RWPE1 (cell line): ENCODE measurements around the gene FTCD.

Source experiments
- CTCF ChIA-PET: fragments of 350-600 bp; sonication (Branson Sonifier 250); formaldehyde crosslinking; extraction: SDS; loops from one replicate; lab custom pipeline; 2021; lab: Yijun Ruan, JAX
- POLR2A ChIA-PET: fragments of 400-600 bp; formaldehyde crosslinking; extraction: SDS; loops from one replicate; lab custom pipeline; 2020; ENCODE audit warnings: antibody characterized with exemption; ENCODE audit not compliant: low non-redundant PET; lab: Yijun Ruan, JAX
- DNase-seq: peaks from one replicate; pipeline ENCODE4 v3.0.0; 2012; ENCODE audit warnings: low spot score
- H3K27ac ChIP-seq: fragments of 450-650 bp; 2 replicates; pipeline ENCODE4 v1.5.1; 2017
- TF ChIP-seq, protein P1 (sequence below): fragments of 450-650 bp; conservative IDR thresholded peaks from 2 replicates; pipeline ENCODE4 v1.5.1; 2017; ENCODE audit warnings: low read depth, mild to moderate bottlenecking

FTCD gene

GRCh38 chr21:46156378-46156645, 933 bp upstream of the FTCD start:
- POLR2A ChIA-PET, result no interaction called here
- H3K27ac ChIP-seq, result no peak overlapping the region
- TF ChIP-seq, protein P1, sequence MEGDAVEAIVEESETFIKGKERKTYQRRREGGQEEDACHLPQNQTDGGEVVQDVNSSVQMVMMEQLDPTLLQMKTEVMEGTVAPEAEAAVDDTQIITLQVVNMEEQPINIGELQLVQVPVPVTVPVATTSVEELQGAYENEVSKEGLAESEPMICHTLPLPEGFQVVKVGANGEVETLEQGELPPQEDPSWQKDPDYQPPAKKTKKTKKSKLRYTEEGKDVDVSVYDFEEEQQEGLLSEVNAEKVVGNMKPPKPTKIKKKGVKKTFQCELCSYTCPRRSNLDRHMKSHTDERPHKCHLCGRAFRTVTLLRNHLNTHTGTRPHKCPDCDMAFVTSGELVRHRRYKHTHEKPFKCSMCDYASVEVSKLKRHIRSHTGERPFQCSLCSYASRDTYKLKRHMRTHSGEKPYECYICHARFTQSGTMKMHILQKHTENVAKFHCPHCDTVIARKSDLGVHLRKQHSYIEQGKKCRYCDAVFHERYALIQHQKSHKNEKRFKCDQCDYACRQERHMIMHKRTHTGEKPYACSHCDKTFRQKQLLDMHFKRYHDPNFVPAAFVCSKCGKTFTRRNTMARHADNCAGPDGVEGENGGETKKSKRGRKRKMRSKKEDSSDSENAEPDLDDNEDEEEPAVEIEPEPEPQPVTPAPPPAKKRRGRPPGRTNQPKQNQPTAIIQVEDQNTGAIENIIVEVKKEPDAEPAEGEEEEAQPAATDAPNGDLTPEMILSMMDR, result no peak
- CTCF ChIA-PET, result no interaction called here
- no peak for DNase-seq

- H3K27ac ChIP-seq, result no peak overlapping the region
- DNase-seq, result no peak
- POLR2A ChIA-PET, result no interaction called here
- CTCF ChIA-PET, result no interaction called here
- TF ChIP-seq, protein P1, result no peak
These were observed 345 bp downstream of the FTCD start for GRCh38 chr21:46154955-46155513.

GRCh38 chr21:46154155-46154954, 1.0 kb downstream of the FTCD start:
- H3K27ac ChIP-seq, result no peak overlapping the region
- CTCF ChIA-PET, result interaction anchor here (0.5 to 0.6 kb wide), 2 partner anchors 49 to 358 kb away, joined by 3 read pairs; no protein-coding TSS in a partner anchor
- no peak for DNase-seq
- POLR2A ChIA-PET, result no interaction called here
- TF ChIP-seq, protein P1, result no peak

- ChIA-PET CTCF (interaction anchor here (0.5 to 1.2 kb wide), 7 partner anchors 10 to 358 kb away, joined by 3 to 4 read pairs (median 3); no protein-coding TSS in a partner anchor), POLR2A (no interaction called here)
- DNase-seq, result no peak
- H3K27ac ChIP-seq, result no peak overlapping the region
- TF ChIP-seq, protein P1, result peak; percentile 76
These were observed 1.9 kb downstream of the FTCD start for GRCh38 chr21:46153247-46154154.

DNA sequence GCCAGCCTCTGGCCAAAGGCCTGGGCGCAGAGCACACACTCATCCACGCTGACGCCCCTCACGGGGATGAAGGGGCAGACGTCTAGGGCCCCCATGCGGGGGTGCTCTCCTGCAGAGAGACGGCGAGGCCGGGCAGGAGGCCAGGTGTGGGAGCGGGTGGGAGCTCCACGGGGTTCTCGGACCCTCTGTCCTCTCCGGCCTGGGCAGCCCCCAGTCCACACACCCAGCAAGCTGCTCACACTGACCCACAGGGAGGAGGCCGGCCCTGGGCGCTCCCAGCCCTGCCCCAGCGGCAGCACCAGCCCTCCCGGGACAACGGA, 2.5 kb downstream of the FTCD start:
- H3K27ac ChIP-seq, result no peak overlapping the region
- ChIA-PET POLR2A (no interaction called here), CTCF (interaction anchor here (0.6 to 1.2 kb wide), 6 partner anchors 73 to 359 kb away, joined by 3 to 5 read pairs (median 4); no protein-coding TSS in a partner anchor)
- TF ChIP-seq, protein P1, result no peak
- no peak for DNase-seq
